Hepatocyte (in vitro differentiated cells): Measurements from ENCODE around the gene CCDC157.

ENCODE experiments used
- CTCF ChIP-seq: fragments of 200-600 bp; sonication (generic); IDR thresholded peaks from 2 replicates; pipeline ENCODE4 v1.5.1; 2016; ENCODE audit warnings: antibody characterized with exemption, mild to moderate bottlenecking; ENCODE audit not compliant: poor library complexity
- EZH2 ChIP-seq: fragments of 200-600 bp; sonication (generic); IDR thresholded peaks from 2 replicates; pipeline ENCODE4 v1.6.1; 2016; ENCODE audit warnings: antibody characterized with exemption, mild to moderate bottlenecking, borderline replicate concordance
- EZH2phosphoT487 ChIP-seq: fragments of 200-600 bp; sonication (generic); IDR thresholded peaks from one replicate; pipeline ENCODE4 v1.6.1; 2018; ENCODE audit warnings: antibody characterized with exemption, mild to moderate bottlenecking, low read depth, moderate library complexity; ENCODE audit not compliant: unreplicated experiment, severe bottlenecking

GRCh38 chr22:30307041-30307574 lies 49.7 kb upstream of the CCDC157 start:
- TF ChIP-seq CTCF (no peak), EZH2 (no peak), EZH2phosphoT487 (no peak)
